H9 (cell line): ENCODE data around the gene KLHL2. TPM values are rescaled to one million over a fixed set of nuclear protein-coding genes. Genes with fewer than 3 reads are reported as not detected.

Source experiments
- DNase-seq: peaks from one replicate; pipeline ENCODE4 v3.0.0-alpha.2; 2017
- H2AFZ ChIP-seq: one replicate; pipeline ENCODE4 v1.6.1; 2013; ENCODE audit warnings: mild to moderate bottlenecking, low read length, control low read depth, moderate library complexity
- H2AK5ac ChIP-seq: 2 replicates; pipeline ENCODE4 v1.6.1; 2013; ENCODE audit warnings: low read length, control low read depth, mixed read lengths; ENCODE audit not compliant: insufficient read length
- H2BK120ac ChIP-seq: one replicate; pipeline ENCODE4 v1.6.1; 2013; ENCODE audit warnings: low read depth, mild to moderate bottlenecking, low read length, control low read depth, inconsistent platforms; ENCODE audit not compliant: poor library complexity, severe bottlenecking
- H2BK12ac ChIP-seq: 2 replicates; pipeline ENCODE4 v1.6.1; 2013; ENCODE audit warnings: low read length, control low read depth, mixed read lengths, low read depth; ENCODE audit not compliant: insufficient read length
- H2BK15ac ChIP-seq: 2 replicates; pipeline ENCODE4 v1.6.1; 2013; ENCODE audit warnings: low read depth, low read length, control low read depth
- H2BK20ac ChIP-seq: one replicate; pipeline ENCODE4 v1.6.1; 2013; ENCODE audit warnings: low read depth, mild to moderate bottlenecking, low read length, control low read depth, inconsistent platforms; ENCODE audit not compliant: poor library complexity, severe bottlenecking
- H2BK5ac ChIP-seq: 2 replicates; pipeline ENCODE4 v1.6.1; 2013; ENCODE audit warnings: low read length, control low read depth, mixed read lengths; ENCODE audit not compliant: insufficient read length
- H3K14ac ChIP-seq: 2 replicates; pipeline ENCODE4 v1.6.1; 2013; ENCODE audit warnings: low read length, control low read depth; ENCODE audit not compliant: insufficient read depth
- H3K18ac ChIP-seq: 2 replicates; pipeline ENCODE4 v1.6.1; 2013; ENCODE audit warnings: low read depth, mild to moderate bottlenecking, mixed read lengths, low read length, control low read depth; ENCODE audit not compliant: insufficient read length
- H3K23ac ChIP-seq: 2 replicates; pipeline ENCODE4 v1.6.1; 2013; ENCODE audit warnings: low read length, control low read depth, mixed read lengths, low read depth; ENCODE audit not compliant: insufficient read length
- H3K23me2 ChIP-seq: 2 replicates; pipeline ENCODE4 v1.6.1; 2013; ENCODE audit warnings: low read depth, mild to moderate bottlenecking, mixed read lengths, low read length, control low read depth; ENCODE audit not compliant: insufficient read length, poor library complexity, severe bottlenecking
- H3K27ac ChIP-seq: 2 replicates; pipeline ENCODE4 v1.5.1; 2013; ENCODE audit warnings: low read length, control low read depth, mixed read lengths, low read depth; ENCODE audit not compliant: insufficient read length
- H3K27me3 ChIP-seq: 2 replicates; pipeline ENCODE4 v1.6.1; 2013; ENCODE audit warnings: low read length, control low read depth, inconsistent platforms; ENCODE audit not compliant: insufficient read depth
- H3K4ac ChIP-seq: 2 replicates; pipeline ENCODE4 v1.6.1; 2013; ENCODE audit warnings: low read depth, mild to moderate bottlenecking, control low read depth, inconsistent platforms, low read length, moderate library complexity
- H3K4me1 ChIP-seq: 2 replicates; pipeline ENCODE4 v1.6.1; 2013; ENCODE audit warnings: low read length, control low read depth, inconsistent platforms; ENCODE audit not compliant: insufficient read depth
- H3K4me2 ChIP-seq: 2 replicates; pipeline ENCODE4 v1.6.1; 2013; ENCODE audit warnings: low read length, control low read depth, mixed read lengths; ENCODE audit not compliant: insufficient read length, insufficient read depth
- H3K56ac ChIP-seq: 2 replicates; pipeline ENCODE4 v1.6.1; 2013; ENCODE audit warnings: low read depth, mild to moderate bottlenecking, mixed read lengths, low read length, control low read depth; ENCODE audit not compliant: insufficient read length
- H3K79me1 ChIP-seq: 2 replicates; pipeline ENCODE4 v1.6.1; 2013; ENCODE audit warnings: low read depth, mild to moderate bottlenecking, moderate library complexity, low read length, control low read depth, inconsistent platforms; ENCODE audit not compliant: insufficient read depth, poor library complexity, severe bottlenecking
- H3K79me2 ChIP-seq: 2 replicates; pipeline ENCODE4 v1.6.1; 2013; ENCODE audit warnings: low read length, control low read depth, inconsistent platforms; ENCODE audit not compliant: insufficient read depth
- H3K9ac ChIP-seq: 2 replicates; pipeline ENCODE4 v1.6.1; 2013; ENCODE audit warnings: low read length, control low read depth, mixed read lengths; ENCODE audit not compliant: insufficient read length; ENCODE audit errors: extremely low read depth
- H3K9me3 ChIP-seq: one replicate; pipeline ENCODE4 v1.6.1; 2013; ENCODE audit warnings: low read depth, low read length, inconsistent platforms; ENCODE audit not compliant: control insufficient read depth
- H3T11ph ChIP-seq: one replicate; pipeline ENCODE4 v1.6.1; 2013; ENCODE audit warnings: mild to moderate bottlenecking, low read length, control low read depth, inconsistent platforms
- H4K20me1 ChIP-seq: one replicate; pipeline ENCODE4 v1.6.1; 2013; ENCODE audit not compliant: control insufficient read depth, insufficient read length, insufficient read depth
- H4K5ac ChIP-seq: 2 replicates; pipeline ENCODE4 v1.6.1; 2013; ENCODE audit warnings: low read depth, mild to moderate bottlenecking, mixed read lengths, low read length, control low read depth; ENCODE audit not compliant: insufficient read length
- H4K8ac ChIP-seq: replicated peaks from 2 replicates; pipeline ENCODE4 v1.6.1; 2013; ENCODE audit warnings: low read length, control low read depth, mixed read lengths, low read depth; ENCODE audit not compliant: insufficient read length
- H4K91ac ChIP-seq: 2 replicates; pipeline ENCODE4 v1.6.1; 2013; ENCODE audit warnings: low read depth, mild to moderate bottlenecking, moderate library complexity, mixed read lengths, low read length, control low read depth; ENCODE audit not compliant: insufficient read length
- H3K27ac Mint-ChIP-seq, 3 experiments: 2 replicates in 2 of 3; 3 replicates in 1 of 3; pipeline ENCODE4 v1.8.0; 2020 to 2021; ENCODE audit warnings: mixed read lengths in 3 of 3, mild to moderate bottlenecking in 1 of 3, moderate library complexity in 1 of 3
- H3K27me3 Mint-ChIP-seq: 2 replicates; pipeline ENCODE4 v1.8.0; 2021; ENCODE audit warnings: low read depth, mild to moderate bottlenecking, moderate library complexity, mixed read lengths
- H3K36me3 Mint-ChIP-seq, 3 experiments: 2 replicates in 2 of 3; 3 replicates in 1 of 3; pipeline ENCODE4 v1.8.0; 2020 to 2021; ENCODE audit warnings: low read depth in 3 of 3, mixed read lengths in 3 of 3; ENCODE audit not compliant: insufficient read depth in 1 of 3
- H3K4me1 Mint-ChIP-seq, 2 experiments: 2 replicates each; pipeline ENCODE4 v1.8.0; 2020; ENCODE audit warnings: mixed read lengths in 2 of 2
- H3K4me3 Mint-ChIP-seq, 2 experiments: 2 replicates in 1 of 2; 3 replicates in 1 of 2; pipeline ENCODE4 v1.8.0; 2020 to 2021; ENCODE audit warnings: mild to moderate bottlenecking in 2 of 2, mixed read lengths in 2 of 2, moderate library complexity in 1 of 2
- H3K9me3 Mint-ChIP-seq, 2 experiments: 2 replicates in 1 of 2; 3 replicates in 1 of 2; pipeline ENCODE4 v1.8.0; 2020; ENCODE audit warnings: mild to moderate bottlenecking in 2 of 2, mixed read lengths in 2 of 2, moderate library complexity in 1 of 2
- WGBS: extraction: QIAGEN DNeasy Blood & Tissue Kit; methylation state at CpG from one replicate; pipeline ENCODE4 v1.1.7; 2013; ENCODE audit warnings: missing lambda C conversion rate, low lambda C conversion rate, mixed read lengths; ENCODE audit not compliant: insufficient read length; ENCODE audit errors: extremely low coverage; 5-methylcytosine and 5-hydroxymethylcytosine counted together
- total RNA-seq: library from RNA; stranded (reverse); gene quantifications from 2 replicates; pipeline ENCODE4 v1.2.1, GENCODE V29; 2021
- TF ChIP-seq, protein P1 (sequence below): fragments of 200-600 bp; sonication (generic); conservative IDR thresholded peaks from 3 replicates; pipeline ENCODE4 v1.8.0; 2021; ENCODE audit warnings: antibody characterized with exemption, mild to moderate bottlenecking

Gene KLHL2
- total RNA-seq, 1 experiment from 2014 or later, result 14.3 TPM

DNA sequence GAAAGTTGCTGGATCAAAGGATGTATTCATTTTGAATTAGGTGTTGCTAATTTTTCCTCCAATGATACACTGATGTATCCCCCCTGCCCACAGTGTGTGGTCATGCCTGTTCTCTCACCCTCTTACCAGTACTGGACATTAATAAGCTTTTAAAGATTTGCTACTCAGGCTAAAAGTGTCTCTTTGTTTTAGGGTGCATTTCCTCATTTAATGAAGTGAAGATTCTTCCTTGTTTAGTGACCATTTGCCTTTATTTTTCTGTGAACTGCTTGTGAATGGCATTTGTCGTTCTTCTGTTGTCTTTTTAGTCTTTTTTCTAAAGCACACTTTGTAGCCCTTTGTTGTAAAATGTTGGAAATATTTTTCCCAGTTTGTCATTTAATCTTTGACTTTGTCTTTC lies 125.1 kb downstream of the KLHL2 start:
- Histone ChIP-seq H2BK15ac (no peak overlapping the region), H2BK5ac (no peak overlapping the region), H3K79me1 (no peaks in the 10 kb centered on the region), H3K9ac (peak overlapping the region; percentile 3), H2BK20ac (no peak overlapping the region), H2AFZ (no peak overlapping the region), H2BK12ac (no peak overlapping the region), H3K79me2 (peaks cover 74% of the 10 kb centered on the region), H3K4me1 (no peaks in the 10 kb centered on the region), H4K91ac (no peak overlapping the region), H3K56ac (no peak overlapping the region), H3K14ac (no peak overlapping the region), H3K27ac (no peak overlapping the region), H3K4ac (no peak overlapping the region), H2AK5ac (no peak overlapping the region), H3K27me3 (no peaks in the 10 kb centered on the region), H4K8ac (no peak overlapping the region), H3K23me2 (peaks cover 11% of the 10 kb centered on the region), H3K23ac (no peak overlapping the region), H3K18ac (no peak overlapping the region), H4K5ac (no peak overlapping the region), H3K4me2 (peak overlapping the region; percentile 94), H4K20me1 (no peaks in the 10 kb centered on the region), H3K9me3 (no peaks in the 10 kb centered on the region), H2BK120ac (no peak overlapping the region), H3T11ph (no peak overlapping the region)
- TF ChIP-seq, protein P1, sequence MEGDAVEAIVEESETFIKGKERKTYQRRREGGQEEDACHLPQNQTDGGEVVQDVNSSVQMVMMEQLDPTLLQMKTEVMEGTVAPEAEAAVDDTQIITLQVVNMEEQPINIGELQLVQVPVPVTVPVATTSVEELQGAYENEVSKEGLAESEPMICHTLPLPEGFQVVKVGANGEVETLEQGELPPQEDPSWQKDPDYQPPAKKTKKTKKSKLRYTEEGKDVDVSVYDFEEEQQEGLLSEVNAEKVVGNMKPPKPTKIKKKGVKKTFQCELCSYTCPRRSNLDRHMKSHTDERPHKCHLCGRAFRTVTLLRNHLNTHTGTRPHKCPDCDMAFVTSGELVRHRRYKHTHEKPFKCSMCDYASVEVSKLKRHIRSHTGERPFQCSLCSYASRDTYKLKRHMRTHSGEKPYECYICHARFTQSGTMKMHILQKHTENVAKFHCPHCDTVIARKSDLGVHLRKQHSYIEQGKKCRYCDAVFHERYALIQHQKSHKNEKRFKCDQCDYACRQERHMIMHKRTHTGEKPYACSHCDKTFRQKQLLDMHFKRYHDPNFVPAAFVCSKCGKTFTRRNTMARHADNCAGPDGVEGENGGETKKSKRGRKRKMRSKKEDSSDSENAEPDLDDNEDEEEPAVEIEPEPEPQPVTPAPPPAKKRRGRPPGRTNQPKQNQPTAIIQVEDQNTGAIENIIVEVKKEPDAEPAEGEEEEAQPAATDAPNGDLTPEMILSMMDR, result no peak
- H3K4me3 Mint-ChIP-seq, result peak overlapping the region in 1 of 2 experiments; percentile 49; a peak in 3 of 5 replicates
- no CpG with 5 or more reads among the region's 1 CpG for WGBS
- H3K4me1 Mint-ChIP-seq, result peaks cover 46 to 48% of the 10 kb centered on the region in 2 experiments
- no peaks in the 10 kb centered on the region for H3K9me3 Mint-ChIP-seq
- H3K27ac Mint-ChIP-seq, result peak overlapping the region; percentile 11 to 69 (median 53); a peak in 4 of 7 replicates
- H3K36me3 Mint-ChIP-seq, result peaks cover 34 to 52% (median 47%) of the 10 kb centered on the region in 3 experiments
- no peaks in the 10 kb centered on the region for H3K27me3 Mint-ChIP-seq
- no peak for DNase-seq
